Spleen (tissue), 11 donors: Measurements from ENCODE around the gene CLEC16A. TPM values are rescaled to one million over a fixed set of nuclear protein-coding genes. Genes with fewer than 3 reads are reported as not detected.
"Not testable (repeated sequence)": the region's sequence is repeated elsewhere in the genome, so short reads cannot be mapped to it uniquely, and the experiment has no call there.

Experiments used
- DNase-seq: peaks from one replicate; pipeline ENCODE4 v3.0.0-alpha.2; 2020
- H3K27ac ChIP-seq, 8 donors: fragments of 200-600 bp; sonication (generic) in 7 of 8; 1 replicate in 4 of 8; 2 replicates in 4 of 8; pipeline versions ENCODE4 v1.5.0 to v1.8.0; 2016 to 2021; ENCODE audit warnings: inconsistent platforms in 4 of 8, mild to moderate bottlenecking in 4 of 8, moderate library complexity in 1 of 8
- H3K27me3 ChIP-seq, 7 donors: fragments of 200-600 bp; sonication (generic) in 6 of 7; replicated peaks in 1 of 7; 1 replicate in 4 of 7; 2 replicates in 3 of 7; pipeline versions ENCODE4 v1.5.0 to v1.8.0; 2016 to 2021; ENCODE audit warnings: inconsistent platforms in 3 of 7, mild to moderate bottlenecking in 1 of 7
- H3K36me3 ChIP-seq, 6 donors: fragments of 200-600 bp; sonication (generic) in 5 of 6; 1 replicate in 4 of 6; 2 replicates in 2 of 6; pipeline versions ENCODE4 v1.5.0 to v1.8.0; 2016 to 2021; ENCODE audit warnings: inconsistent platforms in 2 of 6
- H3K4me1 ChIP-seq, 6 donors: fragments of 200-600 bp; sonication (generic) in 5 of 6; 1 replicate in 3 of 6; 2 replicates in 3 of 6; pipeline versions ENCODE4 v1.5.0 to v1.8.0; 2016 to 2021; ENCODE audit warnings: inconsistent platforms in 3 of 6
- H3K4me3 ChIP-seq, 8 donors: fragments of 200-600 bp; sonication (generic) in 7 of 8; 1 replicate in 4 of 8; 2 replicates in 4 of 8; pipeline versions ENCODE4 v1.5.0 to v1.8.0; 2016 to 2021; ENCODE audit warnings: inconsistent platforms in 4 of 8, mild to moderate bottlenecking in 4 of 8, moderate library complexity in 2 of 8
- H3K9me3 ChIP-seq, 8 donors: fragments of 200-600 bp; sonication (generic) in 7 of 8; 1 replicate in 4 of 8; 2 replicates in 4 of 8; pipeline versions ENCODE4 v1.5.0 to v1.8.0; 2016 to 2021; ENCODE audit warnings: inconsistent platforms in 4 of 8
- POLR2A ChIP-seq, 3 donors: fragments of 450-650 bp; IDR thresholded peaks; one replicate each; pipeline ENCODE4 v1.5.1; 2017; ENCODE audit warnings: antibody characterized with exemption in 3 of 3, mild to moderate bottlenecking in 1 of 3
- POLR2AphosphoS5 ChIP-seq, 3 donors: sonication (generic); formaldehyde crosslinking; IDR thresholded peaks; one replicate each; pipeline ENCODE4 v1.5.1; 2017; ENCODE audit warnings: antibody characterized with exemption in 3 of 3
- WGBS, 5 donors: extraction: QIAGEN DNeasy Blood & Tissue Kit in 3 of 5; methylation state at CpG; one replicate each; pipeline versions ENCODE4 v1.1.5 to v1.1.7; 2013 to 2018; 5-methylcytosine and 5-hydroxymethylcytosine counted together
- intact Hi-C: fragments of 100-400 bp; cut with DNase I; formaldehyde crosslinking; loops from one replicate; pipeline ENCODE4 v1.15.0; 2023; ENCODE audit warnings: low total_unique reads
- polyA plus RNA-seq, 3 donors: library from polyadenylated mRNA; stranded (reverse); fragments of 200-250 nt; gene quantifications; one replicate each; pipeline ENCODE4 v1.2.1, GENCODE V29; 2013
- total RNA-seq, 7 donors: library from RNA; depleted of rRNA in 3 of 7; stranded (reverse); fragments of >200 nt in 3 of 7; fragmentation: NEBNext Ultra II Directional in 4 of 7; extraction: Animal tissue kit (Norgen Biotek cat#: 25700) in 4 of 7; gene quantifications; one replicate each; pipeline versions ENCODE4 v1.1.0 to v1.2.1, GENCODE V29; 2016 to 2021
- TF ChIP-seq, protein P1 (sequence below), 11 experiments: fragments of 200-600 bp in 7 of 11; fragments of 450-650 bp in 4 of 11; sonication (generic) in 4 of 11; IDR thresholded peaks in 8 of 11; conservative IDR thresholded peaks in 3 of 11; 1 replicate in 7 of 11; 2 replicates in 4 of 11; pipeline versions ENCODE4 v1.4.0 to v1.8.0; 2016 to 2021; ENCODE audit warnings: antibody characterized with exemption in 11 of 11, inconsistent platforms in 4 of 11, mild to moderate bottlenecking in 1 of 11
- donor health status: healthy with polysubstance abuse.
- donor health status: DM: no; HTN: no; CAD: no; lungs with moderate emphysema.
- donor health status: DM: no; HTN: no; CAD: no.
- donor health status: Bipolar disorder and iron deficiency.
- donor health status: healthy.
- donor health status: DM: no; HTN: no; CAD: no.
- donor health status: DM: yes; HTN: yes; CAD: no.

CLEC16A gene
- total and polyA plus RNA-seq, 10 donors = 7.3 to 54.6 (median 35.1) TPM

DNA sequence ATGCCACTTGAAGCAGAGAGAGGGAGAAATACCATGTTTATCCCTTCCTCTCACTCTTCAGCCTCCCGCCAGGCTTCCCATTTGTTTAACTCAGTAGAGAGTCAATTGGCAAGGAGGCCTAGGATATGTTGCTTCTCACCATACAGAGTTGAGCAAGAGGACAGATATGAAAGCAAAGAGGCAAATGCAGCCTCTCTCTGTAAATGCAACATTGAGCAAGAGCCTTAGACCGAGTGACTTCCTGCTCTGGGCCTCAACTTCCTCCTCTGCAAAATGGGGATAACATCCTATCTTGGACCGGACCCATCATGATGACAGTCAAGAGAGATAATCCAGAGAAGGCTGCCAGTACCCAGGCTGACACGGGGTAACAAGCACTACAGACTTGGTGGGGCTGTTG lies 274.8 kb downstream of the CLEC16A start:
- intact Hi-C loops = no loop called here
- no peak for DNase-seq
- peaks cover 10 to 33% (median 18%) of the 10 kb centered on the region in 6 donors for H3K4me1 ChIP-seq

DNA sequence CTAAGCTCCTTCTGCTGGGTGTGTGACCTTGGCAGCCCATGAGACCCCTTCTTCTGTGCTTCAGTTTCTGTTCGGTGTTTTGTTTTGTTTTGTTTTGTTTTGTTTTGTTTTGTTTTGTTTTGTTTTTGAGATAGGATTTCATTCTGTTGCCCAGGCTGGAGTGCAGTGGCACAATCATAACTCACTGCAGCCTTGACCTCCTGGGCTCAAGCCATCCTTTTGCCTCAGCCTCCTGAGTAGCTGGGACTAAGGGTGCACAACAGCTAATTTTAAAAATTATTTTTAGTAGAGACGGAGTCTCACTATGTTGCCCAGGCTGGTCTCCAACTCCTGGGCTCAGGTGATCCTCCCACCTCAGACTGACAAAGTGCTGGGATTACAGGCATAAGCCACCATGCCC lies 276.1 kb downstream of the CLEC16A start:
- H3K4me3 ChIP-seq, DNase-seq, H3K36me3 ChIP-seq, intact Hi-C loops, H3K27me3 ChIP-seq, H3K27ac ChIP-seq: not testable (repeated sequence)
- Histone ChIP-seq H3K4me1 (peaks cover 24 to 47% (median 30%) of the 10 kb centered on the region in 6 donors), H3K9me3 (peaks cover 0 to 33% (median 27%) of the 10 kb centered on the region in 8 donors)
- WGBS, 5 donors = 79 to 86% (median 83%) methylated on average over 2 of the region's 2 CpGs

More for the DNA sequence above, 274.8 kb downstream of the CLEC16A start:
- peak overlapping the region in 3 of 8 donors; percentile 41 to 76 (median 59) for H3K27ac ChIP-seq
- H3K27me3 ChIP-seq = no peaks in the 10 kb centered on the region
- peaks cover 0 to 34% (median 29%) of the 10 kb centered on the region in 8 donors for H3K9me3 ChIP-seq
- H3K36me3 ChIP-seq = no peaks in the 10 kb centered on the region
- 59 to 85% (median 63%) methylated on average over 4 of the region's 4 CpGs for WGBS, 5 donors
- TF ChIP-seq POLR2A (IDR thresholded peaks at IDR 0.05) = no peak
- TF ChIP-seq POLR2AphosphoS5 (IDR thresholded peaks at IDR 0.05) = peak in 1 of 3 donors; percentile 55
- TF ChIP-seq, protein P1, sequence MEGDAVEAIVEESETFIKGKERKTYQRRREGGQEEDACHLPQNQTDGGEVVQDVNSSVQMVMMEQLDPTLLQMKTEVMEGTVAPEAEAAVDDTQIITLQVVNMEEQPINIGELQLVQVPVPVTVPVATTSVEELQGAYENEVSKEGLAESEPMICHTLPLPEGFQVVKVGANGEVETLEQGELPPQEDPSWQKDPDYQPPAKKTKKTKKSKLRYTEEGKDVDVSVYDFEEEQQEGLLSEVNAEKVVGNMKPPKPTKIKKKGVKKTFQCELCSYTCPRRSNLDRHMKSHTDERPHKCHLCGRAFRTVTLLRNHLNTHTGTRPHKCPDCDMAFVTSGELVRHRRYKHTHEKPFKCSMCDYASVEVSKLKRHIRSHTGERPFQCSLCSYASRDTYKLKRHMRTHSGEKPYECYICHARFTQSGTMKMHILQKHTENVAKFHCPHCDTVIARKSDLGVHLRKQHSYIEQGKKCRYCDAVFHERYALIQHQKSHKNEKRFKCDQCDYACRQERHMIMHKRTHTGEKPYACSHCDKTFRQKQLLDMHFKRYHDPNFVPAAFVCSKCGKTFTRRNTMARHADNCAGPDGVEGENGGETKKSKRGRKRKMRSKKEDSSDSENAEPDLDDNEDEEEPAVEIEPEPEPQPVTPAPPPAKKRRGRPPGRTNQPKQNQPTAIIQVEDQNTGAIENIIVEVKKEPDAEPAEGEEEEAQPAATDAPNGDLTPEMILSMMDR (IDR thresholded peaks at IDR 0.05 in 8 of 11, conservative IDR thresholded peaks at IDR 0.05 in 3 of 11) = no peak
- no peak overlapping the region for H3K4me3 ChIP-seq

DNA sequence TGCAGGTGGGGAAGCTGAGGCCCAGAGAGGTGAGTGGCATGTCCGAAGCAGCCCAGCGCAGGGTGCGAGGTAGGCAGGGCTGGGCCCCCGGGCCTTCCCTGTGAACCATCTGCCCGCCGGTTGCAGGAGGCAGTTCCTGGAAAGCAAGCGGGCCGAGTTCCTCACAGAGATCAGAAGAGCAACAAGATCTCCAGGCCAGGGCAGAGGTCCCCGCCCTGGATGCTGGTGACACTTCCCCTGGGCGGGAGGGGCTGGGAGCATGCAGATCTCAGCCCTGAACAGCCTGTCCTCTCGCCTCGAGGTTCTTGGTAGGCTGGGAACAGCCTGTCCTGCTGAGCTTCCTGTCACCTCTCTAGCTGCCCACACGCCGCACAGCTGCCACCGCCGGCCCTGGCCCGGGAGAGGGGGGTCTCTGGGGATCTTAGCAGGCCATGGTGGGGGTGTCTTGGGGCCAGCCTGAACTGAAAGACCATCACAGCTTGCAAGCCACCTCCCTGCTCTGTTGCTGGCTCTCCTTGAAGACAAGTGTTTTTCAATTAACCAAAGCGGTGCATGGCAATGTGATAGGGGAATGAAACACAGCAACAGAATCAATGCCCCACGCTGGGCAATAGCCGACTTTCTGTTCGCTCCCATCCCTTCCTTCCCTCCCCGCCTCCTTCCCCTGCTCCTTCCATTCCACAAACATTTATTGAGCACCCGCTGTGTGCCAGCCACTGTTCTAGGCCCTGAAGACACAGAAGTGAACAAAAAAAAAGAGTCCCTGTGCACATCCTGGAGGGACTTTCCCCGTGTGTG lies 279.9 kb downstream of the CLEC16A start:
- peaks cover 26 to 51% (median 36%) of the 10 kb centered on the region in 6 donors for H3K4me1 ChIP-seq
- peak; percentile 97 for DNase-seq
- H3K36me3 ChIP-seq = no peaks in the 10 kb centered on the region
- H3K9me3 ChIP-seq = no peaks in the 10 kb centered on the region
- WGBS, 5 donors = 14 to 29% (median 22%) methylated on average over 15 to 24 of the region's 24 CpGs
- peak overlapping the region in 1 of 8 donors; percentile 44 for H3K4me3 ChIP-seq
- no peaks in the 10 kb centered on the region for H3K27me3 ChIP-seq
- peak overlapping the region; percentile 79 to 94 (median 86) for H3K27ac ChIP-seq
- intact Hi-C loops = no loop called here
- TF ChIP-seq POLR2AphosphoS5 (IDR thresholded peaks at IDR 0.05) (peak; percentile 96 to 98 (median 98)), POLR2A (IDR thresholded peaks at IDR 0.05) (no peak)
- TF ChIP-seq, protein P1 (IDR thresholded peaks at IDR 0.05 in 8 of 11, conservative IDR thresholded peaks at IDR 0.05 in 3 of 11) = peak in 1 of 11 experiments; percentile 3

DNA sequence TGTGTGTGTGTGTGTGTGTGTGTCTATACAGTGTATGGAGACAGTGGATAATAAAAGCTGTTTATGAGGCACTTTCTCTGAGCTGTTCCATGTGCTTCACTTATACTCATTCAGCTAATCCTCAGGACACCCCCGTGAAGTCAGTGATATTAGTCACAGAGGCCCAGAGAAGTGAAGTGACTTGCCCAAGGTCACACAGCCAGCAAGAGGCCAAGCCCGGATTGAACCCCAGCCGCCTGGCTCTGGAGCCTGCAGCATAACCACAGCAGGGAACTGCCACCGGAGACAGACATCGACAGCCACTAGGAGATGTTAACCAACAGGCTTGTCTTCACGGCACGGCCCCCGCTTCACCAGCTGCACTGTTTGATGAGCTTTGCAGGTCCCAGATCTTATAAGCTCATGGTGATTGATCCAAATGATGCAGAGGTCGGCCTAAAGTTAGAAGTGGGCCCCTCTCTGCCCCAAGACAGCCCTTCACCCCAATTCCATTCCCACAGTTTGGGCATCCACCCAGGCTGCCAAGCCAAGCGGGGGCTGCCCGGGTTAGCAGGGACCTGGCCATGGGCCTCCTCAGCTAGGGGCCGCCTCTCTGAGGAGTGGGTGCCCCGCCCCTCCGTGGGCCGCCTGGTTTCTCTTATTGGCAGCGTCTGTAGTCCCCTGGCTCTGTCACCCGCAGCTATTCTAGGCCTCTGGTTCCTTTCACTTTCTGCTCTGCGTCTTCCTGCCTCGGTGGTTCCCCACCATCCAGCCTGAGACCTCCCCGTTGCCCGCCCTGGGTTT lies 280.7 kb downstream of the CLEC16A start:
- TF ChIP-seq, protein P1 (IDR thresholded peaks at IDR 0.05 in 8 of 11, conservative IDR thresholded peaks at IDR 0.05 in 3 of 11) = peak in 2 of 11 experiments; percentile 10 to 25
- peak; percentile 76 to 81 (median 77) for TF ChIP-seq POLR2AphosphoS5 (IDR thresholded peaks at IDR 0.05)
- TF ChIP-seq POLR2A (IDR thresholded peaks at IDR 0.05) = peak in 1 of 3 donors; percentile 27
- H3K27me3 ChIP-seq = no peaks in the 10 kb centered on the region
- no peaks in the 10 kb centered on the region for H3K36me3 ChIP-seq
- 25 to 50% (median 35%) methylated on average over 17 to 21 of the region's 21 CpGs for WGBS, 5 donors
- H3K9me3 ChIP-seq = no peaks in the 10 kb centered on the region
- intact Hi-C loops = no loop called here
- peak overlapping the region in 1 of 8 donors; percentile 44 for H3K4me3 ChIP-seq
- H3K4me1 ChIP-seq = peaks cover 25 to 43% (median 34%) of the 10 kb centered on the region in 6 donors
- peak; percentile 95 for DNase-seq
- H3K27ac ChIP-seq = peak overlapping the region; percentile 79 to 94 (median 86)
